Adrenal gland (tissue), 5 donors: ENCODE data around the gene RNF25.

ENCODE experiments used
- CTCF ChIP-seq, 6 experiments: fragments of 450-650 bp in 4 of 6; fragments of 200-600 bp in 2 of 6; sonication (generic) in 1 of 6; IDR thresholded peaks; 1 replicate in 5 of 6; 2 replicates in 1 of 6; pipeline versions ENCODE4 v1.5.1 to v1.8.0; 2016 to 2021; ENCODE audit warnings: antibody characterized with exemption in 6 of 6, mild to moderate bottlenecking in 2 of 6, moderate library complexity in 1 of 6
- POLR2A ChIP-seq, 2 donors: fragments of 450-650 bp; IDR thresholded peaks; one replicate each; pipeline ENCODE4 v1.6.1; 2017; ENCODE audit warnings: antibody characterized with exemption in 2 of 2, mild to moderate bottlenecking in 2 of 2, moderate library complexity in 1 of 2
- donor health status: DM: no; HTN: no; CAD: no.

- TF ChIP-seq CTCF (IDR thresholded peaks at IDR 0.05) (no peak), POLR2A (IDR thresholded peaks at IDR 0.05) (no peak)
These were observed 36.1 kb downstream of the RNF25 start for GRCh38 chr2:218635719-218636118.
